ENCODE measurements around the gene NPEPPS.
"Not testable (repeated sequence)": the region's sequence is repeated elsewhere in the genome, so short reads cannot be mapped to it uniquely, and the experiment has no call there.

Gene NPEPPS

GRCh38 chr17:47530557-47531232, at the start of gene NPEPPS:
TSS of gene NPEPPS (plus strand) at chr17:47531108. CDS start at chr17:47531301, 193 bp downstream.
- DNase-seq = peak; percentile 81

- not testable (repeated sequence) for DNase-seq
Observed at GRCh38 chr17:47491841-47492212, 39.1 kb upstream of the NPEPPS start.

DNA sequence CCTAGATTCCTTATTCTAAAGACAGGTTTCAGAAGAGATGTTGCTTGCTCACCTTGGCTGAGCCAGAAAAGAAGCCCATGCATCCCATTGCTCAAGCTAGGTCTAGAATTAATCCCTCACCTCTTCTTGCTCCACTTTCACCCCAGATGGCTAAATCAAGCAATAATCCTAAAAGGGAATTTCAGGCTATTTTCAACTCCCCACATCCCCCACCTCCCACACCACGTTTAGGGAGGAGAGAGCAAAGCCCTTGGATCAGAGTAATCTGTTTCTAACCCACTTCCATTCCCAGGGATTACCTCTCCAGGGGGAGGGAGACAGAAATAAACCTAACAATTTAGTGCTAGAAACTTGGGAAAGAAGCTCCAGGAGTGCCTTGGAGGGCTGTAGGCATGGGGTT, 31.8 kb upstream of the NPEPPS start:
- DNase-seq = not testable (repeated sequence)

GRCh38 chr17:47499494-47499893, 31.4 kb upstream of the NPEPPS start:
- not testable (repeated sequence) for DNase-seq

- DNase-seq = peak; percentile 32
Observed at GRCh38 chr17:47500620-47501019, 30.3 kb upstream of the NPEPPS start.

GRCh38 chr17:47502122-47502731, 28.7 kb upstream of the NPEPPS start:
- DNase-seq = peak; percentile 18

DNA sequence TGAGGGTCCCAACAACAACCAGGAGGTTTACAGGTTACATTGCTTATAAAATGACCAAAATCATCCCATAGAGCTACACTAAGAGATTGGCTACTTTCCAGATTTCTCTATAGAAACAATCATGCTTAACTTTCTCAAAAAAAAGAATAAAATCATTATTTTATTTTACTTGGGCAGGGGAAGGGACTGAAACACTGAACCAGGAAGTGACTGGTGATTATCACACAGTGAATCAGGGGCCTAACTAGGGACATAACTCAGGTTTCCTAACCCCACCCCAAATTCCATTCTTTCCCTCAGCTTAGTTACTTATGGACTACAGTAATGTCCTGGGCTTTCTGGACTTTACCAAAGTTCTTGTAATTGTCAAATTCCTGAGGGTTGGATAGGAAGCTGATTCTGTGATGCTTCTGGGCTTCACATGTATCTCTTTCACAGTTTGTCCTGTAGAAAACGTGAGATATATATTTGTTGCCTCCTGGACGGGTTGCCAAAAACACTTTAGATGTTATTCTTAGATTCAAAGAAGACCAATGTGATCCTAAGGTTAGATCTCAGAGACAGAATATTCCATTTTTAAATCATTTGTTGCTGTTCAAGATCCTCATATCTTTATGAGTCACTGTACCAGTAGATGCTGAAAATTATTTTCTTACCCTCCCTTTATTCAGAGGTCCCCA, 28.0 kb upstream of the NPEPPS start:
- DNase-seq = peak; percentile 58

GRCh38 chr17:47511701-47512146, 19.2 kb upstream of the NPEPPS start:
- DNase-seq = not testable (repeated sequence)

DNA sequence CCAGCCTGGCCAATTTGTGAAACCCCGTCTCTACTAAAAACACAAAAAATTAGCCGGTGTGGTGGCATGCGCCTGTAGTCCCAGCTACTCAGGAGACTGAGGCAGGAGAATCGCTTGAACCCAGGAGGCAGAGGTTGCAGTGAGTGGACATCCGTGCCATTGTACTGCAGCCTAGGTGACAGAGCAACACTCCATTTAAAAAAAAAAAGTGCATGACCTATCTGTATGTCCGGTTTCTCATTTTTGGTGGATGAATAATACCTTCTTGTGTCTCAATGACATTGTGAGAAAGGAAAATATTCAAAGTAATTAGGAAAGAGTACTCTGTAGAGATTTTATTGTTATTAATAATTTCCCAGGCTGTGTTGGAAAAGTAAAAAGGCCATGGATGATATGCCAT, 17.6 kb upstream of the NPEPPS start:
- DNase-seq = not testable (repeated sequence)

GRCh38 chr17:47518880-47519279, 12.0 kb upstream of the NPEPPS start:
- not testable (repeated sequence) for DNase-seq

DNA sequence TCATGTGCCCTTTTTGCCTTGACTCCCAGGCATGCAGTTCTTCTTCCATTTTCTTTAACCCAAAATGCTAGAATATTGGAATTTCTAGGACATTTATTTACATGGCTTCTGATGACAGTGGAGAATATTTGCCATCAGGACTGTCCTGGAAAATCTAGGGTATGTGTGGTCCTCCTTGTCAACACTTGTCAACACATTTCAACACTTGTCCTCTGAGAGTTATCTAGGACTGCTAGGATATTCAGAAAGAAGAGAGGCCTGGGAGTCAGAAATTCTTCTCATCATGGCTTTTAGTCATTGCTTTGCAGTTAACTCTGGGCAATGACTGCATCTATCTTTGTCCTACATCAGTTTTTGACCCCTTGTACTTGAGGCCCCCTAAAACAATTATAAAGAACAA, 11.5 kb upstream of the NPEPPS start:
- DNase-seq = not testable (repeated sequence)

DNA sequence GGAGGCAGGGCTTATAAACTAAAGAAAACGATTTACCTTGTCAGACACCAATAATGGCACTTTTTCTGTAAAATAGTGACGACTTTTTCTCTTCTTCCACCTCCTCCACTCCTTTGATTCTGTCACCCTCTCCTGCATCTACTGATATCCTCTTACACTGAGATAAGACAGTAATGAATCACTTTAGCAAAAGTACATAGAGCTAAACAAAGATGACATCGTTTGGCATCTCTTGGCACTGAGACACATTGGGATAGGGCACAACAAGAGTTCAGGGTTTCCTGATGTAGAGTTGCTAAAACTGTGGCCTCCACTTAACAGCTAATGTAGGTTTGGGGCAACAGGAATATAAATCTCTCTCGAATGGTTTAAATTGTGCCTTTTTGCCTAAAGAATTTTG, 10.6 kb upstream of the NPEPPS start:
- DNase-seq = not testable (repeated sequence)

- DNase-seq = not testable (repeated sequence)
Observed at GRCh38 chr17:47521434-47521833, 9.5 kb upstream of the NPEPPS start.

GRCh38 chr17:47522341-47522740, 8.6 kb upstream of the NPEPPS start:
- DNase-seq = not testable (repeated sequence)

- not testable (repeated sequence) for DNase-seq
Observed at GRCh38 chr17:47531233-47531820, 419 bp downstream of the NPEPPS start.

- DNase-seq = not testable (repeated sequence)
Observed at GRCh38 chr17:47539085-47539484, 8.2 kb downstream of the NPEPPS start.

DNA sequence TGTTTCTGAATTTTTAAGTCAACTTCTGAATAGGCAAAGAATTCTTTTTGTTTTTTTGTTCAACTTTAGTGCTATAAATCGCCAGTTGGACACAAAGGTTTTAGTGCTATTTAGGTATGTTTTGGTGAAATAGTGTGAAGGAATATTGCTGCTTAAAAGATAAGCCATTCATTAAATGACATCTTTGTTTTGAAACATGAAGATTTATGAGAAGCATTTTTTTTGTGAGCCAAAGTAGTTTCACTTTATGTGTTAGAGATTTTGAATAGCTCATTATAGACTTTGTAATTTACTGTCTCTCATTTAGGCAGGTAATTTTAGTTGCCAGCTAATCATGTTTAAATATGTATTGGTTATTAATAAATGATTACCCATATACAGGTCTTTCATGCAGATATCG, 10.8 kb downstream of the NPEPPS start:
- DNase-seq = not testable (repeated sequence)

DNA sequence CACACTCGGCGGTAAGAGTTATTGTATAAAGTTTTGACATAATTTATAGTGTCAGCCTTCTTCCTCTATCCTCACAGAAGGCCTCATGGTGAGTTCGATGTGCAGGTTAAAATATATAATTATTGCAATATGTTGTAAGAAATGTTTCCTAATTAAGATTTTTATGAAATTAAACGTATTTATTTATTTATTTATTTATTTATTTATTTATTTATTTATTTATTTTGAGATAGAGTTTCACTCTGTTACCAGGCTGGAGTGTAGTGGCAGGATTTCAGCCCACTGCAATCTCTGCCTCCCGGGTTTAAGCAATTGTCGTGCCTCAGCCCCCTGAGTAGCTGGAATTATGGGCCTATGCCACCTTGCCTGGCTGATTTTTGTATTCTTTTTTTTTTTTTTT, 13.4 kb downstream of the NPEPPS start:
- not testable (repeated sequence) for DNase-seq

- DNase-seq = not testable (repeated sequence)
Observed at GRCh38 chr17:47554733-47555132, 23.8 kb downstream of the NPEPPS start.

DNA sequence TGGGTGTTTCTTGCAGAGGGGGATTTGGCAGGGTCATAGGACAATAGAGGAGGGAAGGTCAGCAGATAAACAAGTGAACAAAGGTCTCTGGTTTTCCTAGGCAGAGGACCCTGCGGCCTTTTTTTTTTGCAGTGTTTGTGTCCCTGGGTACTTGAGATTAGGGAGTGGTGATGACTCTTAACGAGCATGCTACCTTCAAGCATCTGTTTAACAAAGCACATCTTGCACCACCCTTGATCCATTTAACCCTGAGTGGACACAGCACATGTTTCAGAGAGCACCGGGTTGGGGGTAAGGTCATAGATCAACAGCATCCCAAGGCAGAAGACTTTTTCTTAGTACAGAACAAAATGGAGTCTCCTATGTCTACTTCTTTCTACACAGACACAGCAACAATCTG, 25.2 kb downstream of the NPEPPS start:
- DNase-seq = not testable (repeated sequence)

GRCh38 chr17:47560517-47561043, 29.7 kb downstream of the NPEPPS start:
- DNase-seq = not testable (repeated sequence)

DNA sequence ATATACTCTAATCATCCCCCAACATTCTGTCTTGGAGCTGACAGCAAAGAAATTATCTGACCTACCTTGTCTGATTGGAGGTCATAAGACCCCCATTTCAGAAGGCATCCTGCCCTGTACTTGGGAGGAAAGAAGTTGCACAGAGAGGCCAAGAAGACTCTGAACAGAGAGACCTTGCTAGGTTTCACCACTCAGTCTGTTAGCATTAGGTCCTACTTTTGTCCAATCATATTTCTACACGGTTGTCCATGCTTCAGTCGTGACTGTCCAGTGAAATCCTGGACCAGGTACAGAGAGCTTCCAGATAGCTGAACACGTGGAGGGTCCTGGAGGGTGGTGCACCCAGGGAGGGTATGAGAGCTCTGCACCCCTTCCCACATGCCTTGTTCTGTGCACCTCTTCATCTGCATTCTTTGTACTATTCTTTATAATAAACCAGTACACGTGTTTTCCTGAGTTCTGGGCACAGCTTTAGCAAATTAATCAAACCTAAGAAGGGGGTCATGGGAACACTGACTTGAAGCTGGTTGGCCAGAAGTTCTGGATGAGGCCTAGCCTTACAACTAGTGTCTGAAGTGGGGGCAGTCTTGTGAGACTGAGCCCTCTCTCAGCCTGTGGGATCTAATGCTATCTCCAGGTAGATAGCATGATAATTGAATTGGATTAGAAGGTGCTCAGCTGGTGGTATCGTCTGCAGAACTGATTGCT, 30.9 kb downstream of the NPEPPS start:
- DNase-seq = not testable (repeated sequence)

- DNase-seq = not testable (repeated sequence)
Observed at GRCh38 chr17:47562406-47562705, 31.4 kb downstream of the NPEPPS start.

All from fibroblast of upper back skin (primary cell).